Measurements from ENCODE around the gene HS3ST4.

The HS3ST4 gene

DNA sequence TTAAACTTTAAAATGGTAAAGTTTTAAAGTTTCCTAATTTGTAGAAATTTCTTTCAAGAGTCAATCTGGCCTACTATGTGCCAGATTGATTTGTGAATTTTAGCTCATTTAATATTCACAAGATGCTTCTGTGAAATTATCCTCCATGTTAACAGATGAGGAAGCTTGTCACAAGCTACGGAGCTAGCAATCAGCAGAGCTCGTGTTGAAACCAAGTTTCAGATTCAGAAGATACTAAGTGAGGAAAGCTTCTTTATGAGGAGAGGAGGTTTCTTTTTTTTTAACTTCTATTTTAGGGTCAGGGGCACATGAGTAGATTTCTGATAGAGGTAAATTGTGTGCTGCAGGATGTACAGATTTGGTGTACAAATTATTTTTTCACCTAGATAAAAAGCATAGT lies 135.9 kb downstream of the HS3ST4 start:
- no peak for DNase-seq (ENCODE audit: low read depth)

DNA sequence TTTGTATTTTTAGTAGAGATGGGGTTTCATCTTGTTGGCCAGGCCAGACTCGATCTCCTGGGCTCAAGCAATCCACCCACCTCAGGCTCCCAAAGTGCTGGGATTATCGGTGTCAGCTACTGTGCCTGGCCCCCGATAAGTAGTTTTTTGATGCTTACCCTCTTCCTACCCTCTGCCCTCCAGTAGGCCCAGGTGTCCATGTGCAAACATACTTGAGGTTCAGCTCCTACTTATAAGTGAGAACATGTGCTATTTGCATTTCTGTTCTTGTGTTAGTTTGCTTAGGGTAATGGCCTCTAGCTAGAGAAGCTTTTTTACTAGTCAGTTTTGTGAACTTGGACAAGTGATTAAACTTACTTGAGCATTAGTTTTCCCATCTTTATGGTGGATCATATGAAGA lies 136.8 kb downstream of the HS3ST4 start:
- no peak for DNase-seq (ENCODE audit: low read depth)

DNA sequence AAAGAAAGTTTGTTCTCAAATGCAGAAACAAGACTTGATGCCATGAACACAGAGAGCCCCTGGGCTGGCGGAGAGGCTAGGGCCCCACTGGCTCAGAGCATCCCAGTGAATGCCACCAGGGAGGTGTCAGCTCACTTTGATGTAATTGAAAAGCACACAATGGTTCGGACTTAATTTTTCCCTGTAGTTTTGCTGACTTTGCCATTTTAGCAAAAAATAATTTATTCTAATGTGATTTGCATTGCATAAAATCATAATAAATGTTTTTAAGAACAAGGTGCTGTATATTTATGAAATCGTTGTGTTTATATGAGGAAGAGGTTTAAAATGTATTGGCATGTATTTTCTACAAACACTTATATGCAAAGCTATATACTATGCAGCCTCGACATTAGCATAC lies 140.5 kb downstream of the HS3ST4 start:
- no peak for DNase-seq (ENCODE audit: low read depth)

DNA sequence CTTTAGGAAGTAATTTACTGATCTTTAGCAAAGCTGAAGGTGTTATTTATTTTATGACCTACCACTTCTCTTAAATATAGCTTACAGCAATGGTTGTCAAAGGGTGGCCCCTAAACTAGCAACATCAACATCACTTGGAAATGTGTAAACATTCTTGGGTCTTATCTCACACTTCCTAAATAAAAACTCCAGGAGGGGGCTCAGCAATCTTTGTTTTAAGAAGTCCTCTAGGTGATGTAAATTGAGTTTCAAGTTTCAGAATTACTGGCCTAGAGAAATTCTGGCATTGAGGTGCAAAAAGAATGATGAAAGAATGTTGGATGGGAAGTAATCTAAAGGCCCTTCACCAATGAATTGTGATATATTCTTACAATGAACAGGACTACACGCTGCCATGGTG lies 142.3 kb downstream of the HS3ST4 start:
- DNase-seq (ENCODE audit: low read depth) = no peak

DNA sequence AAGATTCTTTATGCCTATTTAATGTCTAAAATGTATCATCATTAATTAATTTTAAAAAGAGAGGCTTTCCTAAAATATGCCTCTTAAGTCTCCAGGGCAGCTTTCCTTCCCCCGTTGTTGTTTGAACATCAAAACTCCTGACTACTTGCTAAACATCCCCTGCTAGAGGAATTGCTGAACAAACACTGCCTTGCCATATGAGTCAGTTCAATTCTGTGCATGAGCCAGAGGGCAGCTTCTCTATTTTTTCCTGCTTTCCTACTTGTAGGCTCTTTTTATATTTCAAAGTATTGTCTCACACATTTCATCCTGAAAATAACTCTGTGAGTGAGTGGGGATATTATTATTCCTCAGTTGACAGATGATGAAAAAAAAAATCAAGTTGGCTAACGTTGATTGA lies 143.4 kb downstream of the HS3ST4 start:
- DNase-seq (ENCODE audit: low read depth) = no peak

DNA sequence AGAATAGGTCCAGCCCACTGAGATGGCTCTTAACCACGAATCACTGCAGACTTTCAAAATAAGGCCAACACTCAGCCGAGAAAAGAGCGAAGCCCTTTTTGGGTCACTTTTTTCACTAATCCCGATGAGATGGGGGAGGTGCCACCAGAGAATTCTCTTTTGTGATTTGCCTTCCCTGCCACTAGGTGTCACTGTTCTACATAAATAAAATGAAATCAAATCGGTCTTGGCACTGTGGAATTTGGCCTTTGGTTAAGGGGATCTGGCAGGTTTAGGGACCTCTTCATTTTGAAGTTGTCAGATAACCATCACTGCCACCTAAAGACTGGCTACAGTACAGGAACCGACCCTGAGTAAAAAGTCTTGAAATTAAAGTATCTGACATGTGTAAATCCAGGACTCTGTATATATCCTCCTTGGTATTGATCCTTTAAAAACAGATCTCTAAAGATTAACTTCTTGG lies 147.0 kb downstream of the HS3ST4 start:
- DNase-seq (ENCODE audit: low read depth) = peak; percentile 11

DNA sequence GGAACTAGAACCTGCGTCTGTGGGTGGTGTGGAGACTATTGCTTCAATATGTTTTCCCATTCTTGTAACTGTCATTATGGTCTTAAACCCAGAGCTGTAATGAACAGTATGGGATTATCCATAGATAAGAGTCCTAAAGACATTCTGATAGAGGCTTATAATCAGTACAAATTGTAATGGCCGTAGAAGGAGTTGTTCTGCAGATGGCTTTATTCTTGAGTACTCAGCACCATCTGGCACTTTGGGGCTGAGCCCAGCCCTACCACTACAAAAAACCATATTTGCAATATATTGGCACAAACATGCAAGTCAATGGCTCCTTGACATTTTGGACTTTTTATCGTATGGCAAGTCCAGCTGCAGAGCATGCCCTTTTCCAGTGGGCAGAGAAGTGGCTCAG lies 150.0 kb downstream of the HS3ST4 start:
- no peak for DNase-seq (ENCODE audit: low read depth)

DNA sequence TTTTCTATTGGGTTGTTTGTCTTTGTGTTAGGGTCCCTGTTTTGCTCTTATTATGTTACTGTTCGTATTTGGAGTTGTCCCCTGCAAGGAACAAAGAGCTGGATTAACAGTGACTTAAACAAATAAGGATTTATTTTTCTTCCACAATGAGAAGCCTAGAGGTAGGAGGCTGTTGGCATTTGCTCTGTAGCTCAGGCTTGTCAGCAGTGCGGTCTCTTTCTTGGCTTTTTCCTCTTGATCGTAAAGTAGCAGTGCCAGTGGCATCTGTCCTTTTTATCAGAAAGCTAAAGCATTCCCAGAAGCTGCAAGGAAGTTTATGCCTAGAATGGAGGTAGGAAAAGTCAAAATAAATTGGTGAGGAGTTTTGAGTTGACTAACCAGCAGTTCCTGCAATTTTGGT lies 154.1 kb downstream of the HS3ST4 start:
- no peak for DNase-seq (ENCODE audit: low read depth)

DNA sequence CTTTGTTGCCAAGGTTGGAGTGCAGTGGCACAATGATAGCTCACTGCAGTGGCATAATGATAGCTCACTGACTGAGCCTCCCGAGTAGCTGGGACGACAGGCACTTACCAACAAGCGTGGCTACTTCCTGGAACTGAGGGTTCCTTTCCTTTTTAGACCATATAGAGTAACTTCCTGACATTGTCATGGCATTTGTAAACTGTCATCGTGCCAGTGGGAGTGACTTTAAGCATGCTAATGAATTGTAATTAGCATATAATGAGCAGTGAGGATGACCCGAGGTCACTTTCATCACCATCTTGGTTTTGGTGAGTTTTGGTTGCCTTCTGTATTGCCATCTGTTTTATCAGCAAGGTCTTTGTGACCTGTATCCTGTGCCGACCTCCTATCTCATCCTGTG lies 162.4 kb downstream of the HS3ST4 start:
- no peak for DNase-seq (ENCODE audit: low read depth)

DNA sequence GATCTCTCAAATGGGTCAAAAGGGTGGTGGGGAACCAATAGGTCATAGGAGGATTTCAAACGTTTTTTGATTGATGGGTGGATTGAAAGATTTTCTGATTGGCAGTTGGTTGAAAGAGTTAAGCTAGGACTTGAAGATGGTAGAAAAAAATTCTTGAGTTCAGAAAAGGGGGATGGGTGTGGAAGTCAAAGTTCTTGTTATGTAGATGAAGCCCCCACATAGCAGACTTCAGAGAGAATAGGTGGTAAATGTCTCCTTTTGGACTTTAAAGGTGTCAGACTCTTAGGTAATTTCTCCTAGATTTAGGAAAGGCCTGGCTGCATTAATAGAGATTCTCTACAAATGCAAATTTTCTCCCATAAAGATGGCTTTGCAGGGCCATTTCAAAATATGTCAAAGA lies 163.3 kb downstream of the HS3ST4 start:
- no peak for DNase-seq (ENCODE audit: low read depth)

DNA sequence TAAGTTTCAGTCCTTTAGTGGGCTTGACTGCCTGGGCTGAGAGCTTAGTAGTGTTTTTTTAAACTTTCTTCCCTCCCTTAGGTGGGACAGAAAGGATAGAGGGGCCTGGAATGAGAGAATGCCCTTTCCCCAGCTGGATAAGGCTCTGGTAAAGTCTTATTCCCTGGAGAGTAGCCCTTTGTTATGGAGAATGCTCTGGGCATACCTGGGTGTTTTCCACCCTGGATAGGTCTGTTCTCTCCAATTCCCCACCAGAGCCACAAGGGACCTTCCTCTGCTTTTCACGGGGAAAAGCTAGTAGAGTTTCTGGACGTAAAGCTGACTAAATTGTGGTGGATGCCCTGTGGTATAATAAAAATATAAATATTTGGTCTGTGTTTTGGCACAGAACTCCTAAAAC lies 164.1 kb downstream of the HS3ST4 start:
- DNase-seq (ENCODE audit: low read depth) = no peak

DNA sequence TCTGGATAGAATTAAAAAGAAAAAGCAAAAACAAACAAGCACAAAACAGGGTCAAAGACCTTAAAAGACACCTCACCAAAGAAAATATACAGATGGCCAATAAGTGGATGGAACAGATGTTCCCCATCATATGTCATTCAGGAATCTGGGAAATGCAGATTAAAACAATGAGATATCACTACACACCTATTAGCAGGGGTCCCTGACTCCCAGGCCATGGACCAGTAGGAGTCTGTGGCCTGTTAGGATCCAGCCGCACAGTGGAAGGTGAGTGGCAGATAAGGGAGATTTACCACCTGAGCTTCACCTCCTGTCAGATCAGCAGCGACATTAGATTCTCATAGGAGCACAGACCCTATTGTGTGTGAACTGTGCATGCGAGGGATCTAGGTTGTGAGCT lies 167.9 kb downstream of the HS3ST4 start:
- DNase-seq (ENCODE audit: low read depth) = no peak

DNA sequence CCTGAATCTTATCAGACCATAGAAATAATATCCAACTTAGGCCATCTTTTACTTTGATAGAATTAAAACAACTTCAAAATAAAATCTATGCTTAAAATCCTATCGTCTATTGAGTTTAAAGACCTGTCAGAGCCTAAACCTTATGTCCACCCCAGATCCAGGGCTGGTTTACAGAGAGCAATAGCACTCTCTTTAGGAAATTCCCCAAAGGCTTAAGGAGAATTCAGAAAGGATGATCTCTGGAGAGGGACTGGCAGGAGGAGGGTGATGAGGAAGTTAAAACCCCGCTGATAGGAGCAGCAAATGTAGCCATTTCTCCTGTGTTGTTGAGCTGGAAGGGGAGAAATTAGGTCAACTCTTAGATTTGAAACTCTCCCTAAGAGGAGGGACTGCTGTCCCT lies 175.3 kb downstream of the HS3ST4 start:
- DNase-seq (ENCODE audit: low read depth) = no peak

DNA sequence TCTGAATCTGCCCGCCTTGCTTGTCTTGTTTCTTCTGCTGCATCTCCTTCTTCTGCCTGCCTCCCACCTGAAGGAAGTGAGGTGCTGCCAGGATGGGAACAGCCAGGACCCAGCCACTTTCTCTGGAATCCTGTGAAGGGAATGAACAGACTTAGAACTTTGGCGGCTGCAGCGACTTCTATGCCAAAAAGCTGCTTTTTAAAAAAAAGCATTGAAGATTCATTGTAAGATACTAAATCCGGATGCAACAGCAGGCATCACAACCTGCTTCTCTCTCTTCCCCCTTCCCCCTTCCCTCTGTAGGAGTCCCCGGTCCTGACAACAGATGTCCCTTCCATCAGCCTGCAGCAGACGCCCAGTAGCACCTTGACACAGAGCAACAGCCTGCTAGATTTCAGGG lies 176.3 kb downstream of the HS3ST4 start:
- no peak for DNase-seq (ENCODE audit: low read depth)

DNA sequence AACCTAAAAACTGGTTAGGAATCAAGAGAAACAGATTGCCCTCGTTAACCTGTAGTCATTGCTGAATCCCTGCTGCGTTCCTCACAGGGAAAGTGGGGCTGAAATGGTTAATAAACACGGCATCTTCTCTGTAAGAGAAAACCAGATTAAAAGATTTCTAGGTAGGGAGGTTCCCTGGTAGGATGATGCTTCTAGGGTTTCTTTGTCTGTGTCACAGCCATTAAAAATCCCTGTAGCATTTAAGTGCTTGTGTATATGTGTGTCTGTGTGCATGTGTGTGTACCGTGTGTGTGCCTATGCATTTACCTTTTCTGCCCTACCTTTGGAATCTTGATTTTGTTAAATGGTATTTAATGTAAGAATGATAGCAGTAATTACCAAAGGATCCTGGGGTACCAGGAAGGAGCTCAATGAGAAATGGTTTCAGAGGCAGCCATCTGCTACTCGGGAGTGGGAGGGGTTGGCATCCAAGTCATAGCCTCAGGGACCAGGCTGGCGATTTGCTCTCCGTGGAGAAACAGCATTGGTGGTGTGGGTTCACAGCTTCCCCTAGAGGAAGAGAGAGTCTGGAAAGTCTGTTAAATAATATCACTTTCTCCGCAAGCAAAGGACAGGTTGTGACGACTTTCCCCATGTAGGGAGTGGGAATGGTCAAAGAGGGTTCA lies 177.1 kb downstream of the HS3ST4 start:
- no peak for DNase-seq (ENCODE audit: low read depth)

DNA sequence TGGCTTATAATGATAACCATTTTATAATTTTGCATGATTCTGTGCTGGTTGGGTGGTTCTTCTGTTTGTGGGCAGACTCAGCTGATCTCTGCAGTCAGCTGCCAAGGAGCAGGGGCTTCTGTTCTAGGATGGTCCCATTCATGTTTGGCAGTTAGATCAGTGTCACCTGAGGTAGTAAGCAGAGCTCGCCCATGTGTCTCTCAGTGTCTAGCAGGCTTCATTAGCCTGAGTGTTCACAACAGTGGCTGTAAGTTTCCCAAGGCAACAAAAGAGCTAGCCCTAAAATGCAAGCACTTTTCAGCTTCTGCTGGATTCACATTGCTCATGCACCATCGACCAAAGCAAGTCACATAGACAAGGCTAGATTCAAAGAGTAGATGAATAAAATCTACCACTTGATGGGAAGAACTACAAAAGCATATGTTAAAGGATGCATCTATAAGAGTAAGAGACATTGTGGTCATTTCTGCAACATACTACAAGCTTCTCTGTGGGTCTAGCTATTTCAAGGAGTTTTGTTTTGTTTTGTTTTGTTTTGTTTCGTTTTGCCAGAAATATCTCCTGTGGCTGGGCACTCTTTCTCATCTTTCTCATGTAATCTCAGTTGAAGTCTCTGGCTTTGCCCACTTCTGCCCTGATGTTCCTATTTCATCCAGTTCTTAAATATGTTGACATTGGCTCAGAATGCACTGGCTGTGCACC lies 180.8 kb downstream of the HS3ST4 start:
- DNase-seq (ENCODE audit: low read depth) = no peak

DNA sequence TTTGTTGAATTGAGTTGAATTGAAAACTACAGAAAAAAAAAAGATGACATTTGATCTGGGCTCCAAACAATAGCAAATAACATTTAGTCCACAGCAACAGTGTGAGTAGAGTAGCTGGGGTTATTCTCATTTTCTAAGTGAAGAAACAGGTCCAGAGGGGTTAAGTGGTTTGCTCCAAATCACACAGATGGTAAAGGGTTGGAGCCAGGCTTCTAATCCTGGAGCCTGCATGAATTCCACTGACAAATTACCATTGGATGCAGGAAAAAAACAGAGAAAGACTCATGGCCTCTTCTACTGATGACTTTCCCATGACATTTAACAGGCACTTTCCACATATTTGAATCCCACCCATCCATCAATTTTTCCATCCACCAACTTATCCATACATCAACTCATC lies 182.4 kb downstream of the HS3ST4 start:
- no peak for DNase-seq (ENCODE audit: low read depth)

DNA sequence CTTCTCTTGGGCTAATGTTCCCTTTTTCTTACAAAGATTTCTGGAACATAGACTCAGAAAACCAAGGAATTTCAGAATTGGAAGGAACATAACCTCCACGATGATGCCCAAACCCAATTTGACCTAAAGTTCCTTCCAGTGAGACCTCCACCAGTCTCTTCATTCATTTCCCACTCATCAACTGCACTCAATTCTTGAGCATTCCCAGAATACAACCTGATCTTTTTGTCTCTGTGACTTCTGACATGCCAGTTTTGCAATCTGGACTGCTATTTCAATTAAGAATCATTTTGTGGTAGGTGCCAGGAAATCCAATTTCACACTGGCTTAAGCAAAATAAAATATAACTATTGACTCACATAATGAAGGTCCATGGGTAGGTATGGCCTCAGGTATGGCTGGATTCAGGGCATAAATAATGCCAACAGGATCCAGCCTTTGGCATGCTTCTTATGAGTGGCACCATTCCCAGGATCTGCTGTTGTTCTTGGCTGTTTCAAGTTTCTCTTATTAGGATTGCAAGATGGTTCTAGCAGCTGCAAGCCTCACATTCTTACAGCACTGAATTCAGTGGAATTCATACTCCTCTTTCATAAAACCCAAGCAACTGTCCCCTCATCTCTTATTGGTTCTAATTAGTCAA lies 184.3 kb downstream of the HS3ST4 start:
- no peak for DNase-seq (ENCODE audit: low read depth)

DNA sequence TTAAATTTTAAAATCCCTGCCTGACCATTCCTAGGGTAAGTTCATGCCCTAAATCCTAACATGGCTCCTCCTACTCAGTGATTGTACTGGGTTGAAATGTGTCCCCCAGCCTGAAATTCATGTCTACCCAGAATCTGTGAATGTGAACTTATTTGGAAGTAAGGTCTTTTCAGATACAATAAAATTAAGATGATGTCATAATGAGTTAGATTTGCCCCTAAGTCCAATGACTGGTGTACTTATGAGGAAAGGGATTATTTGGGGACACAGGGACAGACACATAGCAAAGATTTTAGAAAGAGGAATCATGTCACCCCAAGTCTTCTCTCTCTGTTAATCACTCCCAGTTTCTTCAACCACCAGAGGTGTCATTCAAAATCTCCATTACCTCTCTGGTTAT lies 185.3 kb downstream of the HS3ST4 start:
- no peak for DNase-seq (ENCODE audit: low read depth)

DNA sequence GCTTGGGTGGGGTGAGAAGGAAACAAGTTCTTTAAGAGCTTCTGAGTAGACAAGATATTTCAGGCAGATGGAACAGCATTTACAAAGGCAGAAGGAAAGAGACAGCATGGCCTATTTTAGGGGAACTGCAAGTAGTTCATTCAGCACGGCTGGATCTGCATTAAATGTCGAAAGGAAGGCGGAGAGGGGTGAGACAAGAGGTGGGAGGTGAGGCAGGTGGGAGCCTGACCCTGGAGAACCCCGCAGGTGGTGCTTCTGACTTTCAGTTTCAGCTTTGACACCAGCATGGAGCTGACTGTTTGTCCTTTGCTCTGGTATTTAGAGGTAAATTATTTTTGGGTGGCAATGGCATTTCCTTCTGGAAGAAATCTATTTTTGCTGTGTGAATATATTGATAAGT lies 194.8 kb downstream of the HS3ST4 start:
- DNase-seq (ENCODE audit: low read depth) = no peak

DNA sequence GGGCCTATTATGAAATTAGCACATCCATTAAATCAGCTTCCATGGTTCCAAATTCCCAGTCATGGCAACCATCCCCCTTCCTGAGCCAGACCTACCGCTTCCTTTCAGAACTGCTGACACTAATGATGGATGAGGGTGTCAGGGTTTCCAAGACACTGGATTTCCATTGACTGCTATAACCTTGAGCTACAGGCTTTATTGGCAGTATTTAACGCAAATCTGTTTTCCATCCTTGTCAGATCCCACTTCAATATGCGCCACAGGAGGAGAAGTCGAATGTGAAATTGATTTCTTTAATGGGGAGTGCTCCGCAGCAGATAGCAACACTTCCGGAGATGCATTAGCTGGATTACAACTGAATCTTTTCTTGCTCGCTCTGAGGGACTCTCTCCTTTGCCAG lies 197.1 kb downstream of the HS3ST4 start:
- no peak for DNase-seq (ENCODE audit: low read depth)

DNA sequence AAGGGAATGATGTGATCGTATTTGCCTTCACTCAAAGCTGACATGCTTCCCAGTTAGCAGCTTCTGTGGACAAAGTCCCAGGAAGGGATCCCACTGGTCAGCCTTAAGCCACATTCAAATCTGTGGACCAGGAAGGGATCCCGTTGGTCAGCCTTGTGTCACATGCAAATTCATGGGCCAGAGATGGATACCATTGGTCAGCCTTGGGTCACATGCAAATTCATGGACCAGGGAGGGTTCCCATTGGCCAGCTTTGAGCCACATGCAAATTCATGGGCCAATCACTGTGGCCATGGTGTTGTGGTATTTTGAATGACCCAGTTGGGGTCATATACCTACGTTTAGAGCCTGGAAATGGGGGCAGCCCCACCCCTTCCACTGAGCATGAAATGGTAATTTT lies 201.6 kb downstream of the HS3ST4 start:
- no peak for DNase-seq (ENCODE audit: low read depth)

DNA sequence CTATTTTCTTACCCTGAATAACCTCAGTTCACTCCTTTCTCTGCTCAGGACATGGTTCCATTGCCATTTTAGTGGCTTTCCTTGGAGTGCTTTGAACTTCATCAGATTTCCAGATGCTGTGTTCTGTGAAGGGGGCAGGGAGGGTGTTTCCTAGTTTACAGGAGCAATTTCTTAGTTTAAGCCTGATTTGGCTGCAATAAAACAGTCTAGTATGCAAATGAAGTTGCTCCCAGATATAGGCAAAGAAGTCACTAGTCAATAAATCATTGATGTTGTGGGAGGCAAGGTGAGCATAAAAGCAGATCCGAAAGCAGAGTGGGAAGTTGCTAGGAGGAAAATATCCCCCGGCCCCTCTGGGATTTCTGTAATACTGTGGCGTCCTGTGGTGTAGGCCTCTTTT lies 202.3 kb downstream of the HS3ST4 start:
- no peak for DNase-seq (ENCODE audit: low read depth)

DNA sequence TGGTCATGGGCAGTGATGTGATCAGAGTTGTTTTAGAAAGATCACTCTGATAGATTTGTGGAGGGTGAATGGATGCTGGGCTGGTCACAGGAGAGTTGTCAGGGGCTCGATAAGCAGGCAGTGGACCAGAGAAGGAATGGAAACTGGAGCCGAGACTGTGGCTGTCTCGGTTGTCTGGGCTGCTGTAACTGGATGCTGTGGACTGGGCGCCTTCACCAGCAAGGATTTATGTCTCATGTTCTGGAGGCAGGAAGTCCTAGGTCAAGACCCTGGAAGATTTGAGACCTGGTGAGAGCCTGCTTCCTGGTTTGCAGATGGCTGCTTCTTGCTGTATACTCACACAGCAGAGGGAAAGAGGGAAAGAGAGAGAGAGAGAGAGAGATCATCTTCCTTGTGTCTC lies 203.6 kb downstream of the HS3ST4 start:
- no peak for DNase-seq (ENCODE audit: low read depth)

Measured in activated T-cell treated with anti-CD3 and anti-CD28 coated beads for 24 hours (primary cell).